Left cardiac atrium (tissue), 4 donors: ENCODE measurements around the gene PAK4. TPM values are rescaled to one million over a fixed set of nuclear protein-coding genes. Genes with fewer than 3 reads are reported as not detected.
"Not testable (repeated sequence)": the region's sequence is repeated elsewhere in the genome, so short reads cannot be mapped to it uniquely, and the experiment has no call there.

Source experiments
- ATAC-seq, 2 donors: fragments of 200-7000 bp; cut with Tn5 transposase; one replicate each; pipeline ENCODE4 v1.9.1; 2020; ENCODE audit warnings: mild to moderate bottlenecking in 2 of 2, moderate library complexity in 2 of 2
- DNase-seq: peaks from one replicate; pipeline ENCODE4 v3.0.0-alpha.2; 2020
- intact Hi-C, 2 donors: fragments of 100-400 bp; cut with DNase I; formaldehyde crosslinking; loops; one replicate each; pipeline versions ENCODE4 v1.14.1 to v1.15.1; 2022 to 2023
- long read RNA-seq: library from polyadenylated mRNA; unstranded; transcript quantifications from one replicate; pipeline ENCODE4 v2.0.0, GENCODE V29; 2021
- total RNA-seq, 2 donors: library from RNA; stranded (reverse); fragmentation: NEBNext Ultra II Directional; extraction: Animal tissue kit (Norgen Biotek cat#: 25700); gene quantifications; one replicate each; pipeline ENCODE4 v1.2.1, GENCODE V29; 2021
- donor health status: DM: no; HTN: yes; CAD: no.
- donor health status: DM: no; HTN: yes; CAD: no; lungs with severe emphysema.
- donor health status: DM: yes; HTN: yes; CAD: no.
- donor health status: Dilated cardiomyopathy.

Gene PAK4
- 10 to 100 TPM; 15.8 to 17.2 TPM for total RNA-seq
- long read RNA-seq, partial matches to known transcripts: 4 of 8 reads
- long read RNA-seq, other reads (novel, unspliced or antisense): 2 of 8 reads

- ATAC-seq: peak; percentile 99 to 100
- DNase-seq: peak; percentile 98
- intact Hi-C loops: no loop called here
Measured at GRCh38 chr19:39125554-39126311, at the start of gene PAK4. PAK4 (plus strand) TSS chr19:39125786; CDS start chr19:39169554, 43,768 bp downstream.

DNA sequence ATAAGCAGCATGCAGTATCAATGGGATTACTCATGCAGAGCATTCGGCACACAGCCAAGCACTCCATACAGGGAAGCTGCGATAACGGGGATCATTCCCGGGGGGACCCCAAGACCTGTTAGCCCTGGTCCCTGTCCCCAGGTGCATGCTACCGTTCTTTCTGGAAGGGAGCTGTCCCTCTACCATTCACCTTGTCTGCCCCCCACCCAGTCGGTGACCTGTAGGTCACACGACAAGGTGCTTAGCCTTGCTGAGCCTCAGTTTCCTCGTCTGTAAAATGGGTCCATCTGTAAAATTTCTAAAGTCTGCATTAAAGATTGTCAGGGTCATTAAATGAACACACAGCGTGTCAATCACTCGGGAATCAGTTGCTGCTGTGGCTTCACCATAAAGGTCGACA, 48.3 kb upstream of the PAK4 start:
- no peak for DNase-seq
- intact Hi-C loops: no loop called here
- no peak for ATAC-seq

GRCh38 chr19:39078436-39079200, 47.0 kb upstream of the PAK4 start:
- intact Hi-C loops: no loop called here
- ATAC-seq: no peak

DNA sequence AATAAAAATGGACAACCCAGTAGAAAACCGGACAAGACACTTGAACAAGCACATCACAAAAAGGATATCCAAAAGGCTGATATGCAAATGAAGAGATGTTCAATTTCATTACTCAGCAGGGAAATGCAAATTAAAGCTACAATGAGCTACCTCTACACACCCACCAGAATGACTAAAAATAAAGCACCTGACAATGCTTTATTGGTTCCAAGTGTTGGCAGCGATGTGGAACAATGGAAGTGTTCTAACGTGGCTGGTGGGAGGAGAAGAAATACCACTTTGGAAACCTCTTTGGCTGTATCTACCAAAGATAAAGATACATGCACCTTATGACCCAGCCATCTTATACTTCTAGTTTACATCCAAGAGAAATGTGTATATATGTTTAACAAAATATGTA, 45.2 kb upstream of the PAK4 start:
- intact Hi-C loops: no loop called here
- no peak for DNase-seq
- no peak for ATAC-seq

More at GRCh38 chr19:39078436-39079200, 47.0 kb upstream of the PAK4 start:
- DNase-seq: no peak

DNA sequence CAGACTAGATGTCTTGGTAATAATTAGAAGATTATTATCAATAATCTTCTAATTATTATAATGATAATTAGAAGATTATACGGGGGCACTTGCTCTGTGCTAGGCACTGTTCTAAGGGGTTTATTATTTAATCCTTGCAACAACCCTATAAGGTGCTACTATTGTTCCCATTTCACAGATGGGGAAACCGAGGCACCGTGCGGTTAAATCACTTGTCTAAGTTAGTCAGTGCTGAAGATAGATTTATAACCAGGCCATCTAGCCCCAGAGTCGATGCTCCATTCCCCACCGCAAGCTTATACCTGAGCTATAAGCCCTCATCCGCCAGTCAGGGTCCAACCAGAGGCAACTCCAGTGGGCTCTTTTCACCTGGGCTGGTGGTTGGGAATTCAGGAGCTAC, 43.4 kb upstream of the PAK4 start:
- ATAC-seq (no peak), DNase-seq (no peak)
- intact Hi-C loops: no loop called here

DNA sequence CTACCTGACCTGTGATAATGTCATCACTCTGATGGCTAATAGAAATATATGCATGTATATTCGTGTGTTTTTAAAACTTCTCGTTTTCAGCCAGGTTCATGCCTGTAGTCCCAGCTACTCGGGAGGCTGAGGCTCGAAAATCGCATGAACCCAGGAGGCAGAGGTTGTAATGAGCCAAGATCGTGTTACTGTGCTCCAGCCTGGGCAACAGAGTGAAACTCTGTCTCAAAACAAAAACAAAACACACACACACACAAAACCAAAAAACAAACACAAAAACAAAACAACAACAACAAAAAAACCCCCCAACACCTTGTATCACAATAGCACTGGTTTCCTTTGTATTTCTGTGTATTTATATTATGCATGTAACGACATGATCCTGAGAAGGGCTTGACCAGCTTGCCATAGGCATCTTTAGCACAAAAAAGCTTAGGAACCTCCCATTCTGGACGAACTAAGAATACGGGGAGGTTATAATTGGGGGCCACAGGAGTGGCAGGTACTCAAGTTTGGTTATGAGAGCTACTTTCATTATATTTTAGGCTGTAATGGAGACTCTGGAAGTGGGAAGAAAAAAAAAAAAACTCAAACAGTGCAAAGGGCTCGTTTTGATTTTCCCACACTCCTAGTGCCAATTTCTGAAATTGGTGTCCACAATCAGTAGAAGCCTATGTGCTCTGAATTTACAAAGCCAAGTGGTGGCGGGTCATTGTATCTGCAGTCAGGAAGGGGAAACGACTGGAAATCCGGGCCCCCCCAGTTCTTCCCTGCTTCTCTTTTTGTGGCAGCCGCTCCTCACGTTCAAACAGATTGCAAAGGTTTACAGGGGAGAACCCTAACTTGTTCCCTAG, 42.6 kb upstream of the PAK4 start:
- intact Hi-C loops: no loop called here
- ATAC-seq (no peak), DNase-seq (no peak)

- ATAC-seq (no peak), DNase-seq (no peak)
- intact Hi-C loops: no loop called here
Measured at GRCh38 chr19:39083599-39083982, 42.0 kb upstream of the PAK4 start.

- intact Hi-C loops: no loop called here
- DNase-seq: no peak
- ATAC-seq: no peak
Measured at GRCh38 chr19:39083983-39084731, 41.4 kb upstream of the PAK4 start, which contains the start of gene ACP7. ACP7 (plus strand) TSS chr19:39084368; CDS start chr19:39085270, 902 bp downstream.

DNA sequence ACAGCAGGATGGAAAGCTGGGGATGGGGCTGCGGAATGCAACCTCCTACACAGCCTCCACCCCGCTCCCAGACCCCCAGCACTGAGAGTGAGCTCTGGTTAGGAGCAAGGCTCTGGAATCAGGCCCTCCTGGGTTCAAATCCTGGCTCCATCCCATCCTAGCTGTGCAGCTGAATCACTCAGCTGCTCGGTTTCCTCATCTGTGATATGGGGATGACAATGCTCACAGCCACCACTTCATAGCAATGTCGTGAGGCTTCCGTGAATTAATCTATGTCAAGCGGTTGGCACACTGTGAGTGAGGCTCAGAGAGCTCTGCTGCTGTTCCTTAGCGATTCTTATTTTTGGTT, 40.9 kb upstream of the PAK4 start:
- no peak for DNase-seq
- intact Hi-C loops: no loop called here
- ATAC-seq: no peak

DNA sequence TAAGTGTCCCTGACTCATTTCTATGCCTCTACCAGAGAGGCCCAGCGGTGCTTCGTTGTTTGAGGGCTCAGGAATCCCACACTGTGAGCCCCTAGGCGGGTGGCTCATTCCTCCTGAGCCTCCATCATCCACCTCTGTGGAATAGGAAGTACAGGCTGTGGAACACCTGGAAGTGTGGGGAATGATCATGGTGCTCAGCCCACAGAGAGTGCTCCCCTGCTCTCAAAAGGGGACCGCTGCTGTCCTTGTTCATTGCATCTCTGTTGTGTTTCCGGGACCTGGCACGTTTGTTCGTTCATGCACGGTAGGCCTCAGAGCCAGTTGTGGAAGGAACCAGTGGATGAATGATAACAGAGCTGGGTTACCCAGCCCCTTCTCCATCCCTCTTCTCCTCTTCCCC, 40.2 kb upstream of the PAK4 start:
- DNase-seq (no peak), ATAC-seq (no peak)
- intact Hi-C loops: no loop called here

GRCh38 chr19:39086386-39086785, 39.2 kb upstream of the PAK4 start:
- ATAC-seq: no peak
- DNase-seq: no peak

GRCh38 chr19:39087907-39088686, 37.5 kb upstream of the PAK4 start:
- intact Hi-C loops: no loop called here
- ATAC-seq (no peak), DNase-seq (no peak)

More at GRCh38 chr19:39086386-39086785, 39.2 kb upstream of the PAK4 start:
- intact Hi-C loops: no loop called here

GRCh38 chr19:39090016-39090415, 35.6 kb upstream of the PAK4 start:
- DNase-seq, ATAC-seq, intact Hi-C loops: not testable (repeated sequence)

- intact Hi-C loops: no loop called here
- ATAC-seq (no peak), DNase-seq (no peak)
Measured at GRCh38 chr19:39090881-39091280, 34.7 kb upstream of the PAK4 start.

GRCh38 chr19:39095799-39096540, 29.6 kb upstream of the PAK4 start:
- intact Hi-C loops, ATAC-seq, DNase-seq: not testable (repeated sequence)

GRCh38 chr19:39097299-39097698, 28.3 kb upstream of the PAK4 start:
- no peak for ATAC-seq
- no peak for DNase-seq
- intact Hi-C loops: no loop called here

DNA sequence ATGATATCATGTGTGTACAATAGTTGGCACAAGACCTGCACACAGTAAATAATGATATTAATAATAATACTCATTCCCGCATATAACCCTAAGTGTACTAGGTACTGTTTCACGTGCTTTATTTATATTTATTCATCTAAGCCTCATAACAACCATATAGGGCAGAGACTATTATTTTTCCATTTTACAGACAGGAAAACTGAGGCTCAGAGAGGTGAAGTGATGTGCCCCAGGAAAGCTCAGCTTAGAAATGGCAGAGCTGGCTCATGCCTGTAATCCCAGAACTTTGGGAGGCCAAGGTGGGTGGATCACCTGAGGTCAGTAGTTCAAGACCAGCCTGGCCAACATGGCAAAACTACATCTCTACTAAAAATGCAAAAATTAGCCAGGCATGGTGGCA, 27.9 kb upstream of the PAK4 start:
- no peak for ATAC-seq
- no peak for DNase-seq
- intact Hi-C loops: no loop called here
